GM18873 (cell line): Measurements from ENCODE around the gene TNK2.
A peak's percentile ranks its signal among the peaks of the same experiment; 100 is the strongest.
"Not testable (repeated sequence)": the region's sequence is repeated elsewhere in the genome, so short reads cannot be mapped to it uniquely, and the experiment has no call there.

Experiments used
- ATAC-seq: cut with Tn5 transposase; IDR thresholded peaks from one replicate; pipeline ENCODE4 v1.9.1; 2021; ENCODE audit warnings: mild to moderate bottlenecking, moderate library complexity, moderate number of reproducible peaks; ENCODE audit not compliant: unreplicated experiment, low FRiP score

Gene TNK2

GRCh38 chr3:195918176-195918575 is 9.8 kb upstream of the TNK2 start:
- no peak for ATAC-seq

GRCh38 chr3:195916991-195917390 is 8.6 kb upstream of the TNK2 start:
- ATAC-seq, result no peak

DNA sequence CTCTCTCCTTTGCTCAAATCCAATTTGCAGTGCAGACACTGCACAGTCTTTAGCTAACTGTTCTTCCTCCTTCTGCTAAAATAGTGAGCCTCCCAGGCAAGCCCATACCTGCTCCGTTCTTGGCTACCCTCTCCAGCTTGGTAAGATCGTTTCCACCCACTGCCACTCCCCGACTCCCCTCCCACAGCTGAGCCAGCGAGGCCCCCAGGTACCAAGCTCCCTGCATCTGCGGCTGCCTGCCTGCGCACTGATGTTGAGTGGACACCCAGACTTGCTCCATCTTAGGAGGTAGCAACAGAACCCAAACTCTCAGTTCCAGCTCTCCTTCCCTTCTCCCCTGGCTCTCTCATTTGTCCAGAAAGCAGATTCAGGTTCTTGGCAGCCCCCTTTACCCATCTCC is 7.9 kb upstream of the TNK2 start:
- ATAC-seq, result no peak

DNA sequence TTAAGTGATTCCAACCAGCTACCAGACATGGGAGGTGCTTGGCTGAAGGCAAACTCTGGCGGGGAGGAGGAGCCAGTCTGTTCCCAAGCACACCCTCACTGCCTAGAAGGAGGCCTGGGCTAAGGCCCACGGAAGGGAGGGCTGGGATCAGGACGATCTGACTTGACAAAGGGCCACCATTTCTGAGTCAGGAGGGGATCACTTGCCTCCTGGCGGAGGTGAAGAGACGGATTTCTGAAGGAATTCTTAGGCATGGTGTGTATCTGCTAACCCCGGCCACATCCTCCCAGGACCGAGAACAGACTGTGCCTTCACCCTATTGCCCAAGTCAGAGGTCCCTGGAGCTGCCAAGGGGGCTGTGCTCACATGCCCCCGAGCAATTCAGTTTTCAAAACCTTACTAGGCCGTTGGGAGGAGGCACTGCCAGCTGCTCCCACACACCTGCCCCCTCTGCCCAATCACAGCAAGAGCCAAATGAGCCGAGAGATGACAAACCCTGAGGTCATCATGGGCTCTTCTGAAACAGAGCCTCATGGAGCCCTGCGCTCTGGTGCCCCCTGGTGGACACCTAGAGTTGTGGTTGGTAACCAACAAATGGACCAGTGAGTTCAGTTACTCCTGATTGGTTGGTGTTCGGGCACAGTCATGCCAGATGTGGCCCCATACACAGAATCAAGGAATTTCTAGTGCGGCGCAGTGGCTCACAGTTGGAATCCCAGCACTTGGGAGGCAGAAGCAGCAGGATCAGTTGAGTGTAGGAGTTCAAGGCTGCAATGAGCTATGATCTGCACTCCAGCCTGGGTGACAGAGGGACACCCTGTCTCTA is 6.5 kb upstream of the TNK2 start:
- peak; percentile 85 for ATAC-seq

- ATAC-seq, result not testable (repeated sequence)
Observed at GRCh38 chr3:195914146-195914545, 5.8 kb upstream of the TNK2 start.

- ATAC-seq, result no peak
Observed at GRCh38 chr3:195913382-195913781, 5.0 kb upstream of the TNK2 start.

GRCh38 chr3:195911946-195912270 is 3.6 kb upstream of the TNK2 start:
- no peak for ATAC-seq

- no peak for ATAC-seq
Observed at GRCh38 chr3:195911041-195911945, 2.9 kb upstream of the TNK2 start.

GRCh38 chr3:195910499-195910845 is 2.1 kb upstream of the TNK2 start:
- no peak for ATAC-seq

- no peak for ATAC-seq
Observed at GRCh38 chr3:195909644-195910498, 1.5 kb upstream of the TNK2 start.

DNA sequence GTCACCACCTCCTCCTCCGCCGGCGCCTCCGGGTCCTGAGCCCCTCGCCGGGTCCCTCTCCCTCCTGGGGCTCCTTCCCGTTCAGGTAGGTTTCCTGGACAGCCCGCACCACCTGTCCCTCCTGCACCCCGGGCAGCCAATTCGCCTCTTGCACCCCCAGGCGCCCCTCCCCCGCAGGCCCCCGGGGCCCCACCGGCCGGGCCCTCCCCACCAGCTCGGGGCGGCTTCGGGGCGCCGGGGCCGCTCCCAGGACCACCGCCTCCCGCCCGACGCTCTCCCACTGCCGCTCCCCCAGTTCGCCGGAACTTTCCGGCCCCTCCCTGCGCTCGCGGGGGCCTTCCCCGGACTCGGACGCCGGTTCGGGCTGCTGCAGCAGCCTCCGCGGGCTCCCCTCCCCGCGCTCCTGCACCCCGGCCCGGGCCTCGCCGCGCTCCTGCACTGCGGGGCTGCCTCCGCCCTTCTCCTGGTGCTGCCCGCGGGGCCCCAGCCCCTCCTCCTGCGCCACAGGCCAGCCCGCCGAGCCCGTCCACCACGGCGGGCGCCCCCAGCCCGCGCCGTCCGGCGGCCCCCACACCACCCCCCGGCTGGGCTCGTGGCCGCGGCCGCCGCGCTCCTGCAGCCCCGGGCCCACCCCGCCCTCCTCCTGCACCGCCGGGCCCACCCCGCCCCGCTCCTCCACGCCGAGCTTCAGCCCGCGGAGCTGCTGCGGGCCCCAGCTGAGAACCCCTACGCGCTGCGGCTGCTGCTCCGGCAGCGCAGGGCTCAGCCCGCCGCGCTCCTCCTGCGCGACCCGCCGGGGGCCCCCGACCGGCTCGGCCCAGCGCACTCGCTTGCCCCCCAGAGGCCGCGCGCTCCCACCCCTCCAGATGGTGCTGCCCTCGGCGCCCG is 587 bp upstream of the TNK2 start:
- ATAC-seq, result no peak

- ATAC-seq, result peak; percentile 21
Observed at GRCh38 chr3:195907684-195907933, 742 bp downstream of the TNK2 start.

GRCh38 chr3:195906865-195907683 is 1.3 kb downstream of the TNK2 start:
- peak; percentile 24 for ATAC-seq

- no peak for ATAC-seq
Observed at GRCh38 chr3:195905970-195906864, 2.1 kb downstream of the TNK2 start.

- no peak for ATAC-seq
Observed at GRCh38 chr3:195904368-195904767, 4.0 kb downstream of the TNK2 start.

DNA sequence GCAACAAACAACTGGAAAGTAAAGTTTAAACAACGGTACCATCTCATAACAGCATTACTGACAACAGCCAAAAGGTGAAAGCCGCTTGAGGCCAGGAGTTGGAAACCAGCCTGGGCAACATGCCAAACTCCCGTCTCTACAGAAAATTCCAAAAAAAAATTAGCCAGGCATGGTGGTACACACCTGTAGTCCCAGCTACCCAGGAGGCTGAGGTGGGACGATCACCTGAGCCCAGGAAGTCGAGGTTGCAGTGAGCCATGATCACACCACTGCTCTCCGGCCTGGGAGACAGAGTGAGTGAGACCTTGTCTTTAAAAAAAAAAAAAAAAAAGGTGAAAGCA is 4.4 kb downstream of the TNK2 start:
- no peak for ATAC-seq

GRCh38 chr3:195902634-195903033 is 5.7 kb downstream of the TNK2 start:
- ATAC-seq, result not testable (repeated sequence)

DNA sequence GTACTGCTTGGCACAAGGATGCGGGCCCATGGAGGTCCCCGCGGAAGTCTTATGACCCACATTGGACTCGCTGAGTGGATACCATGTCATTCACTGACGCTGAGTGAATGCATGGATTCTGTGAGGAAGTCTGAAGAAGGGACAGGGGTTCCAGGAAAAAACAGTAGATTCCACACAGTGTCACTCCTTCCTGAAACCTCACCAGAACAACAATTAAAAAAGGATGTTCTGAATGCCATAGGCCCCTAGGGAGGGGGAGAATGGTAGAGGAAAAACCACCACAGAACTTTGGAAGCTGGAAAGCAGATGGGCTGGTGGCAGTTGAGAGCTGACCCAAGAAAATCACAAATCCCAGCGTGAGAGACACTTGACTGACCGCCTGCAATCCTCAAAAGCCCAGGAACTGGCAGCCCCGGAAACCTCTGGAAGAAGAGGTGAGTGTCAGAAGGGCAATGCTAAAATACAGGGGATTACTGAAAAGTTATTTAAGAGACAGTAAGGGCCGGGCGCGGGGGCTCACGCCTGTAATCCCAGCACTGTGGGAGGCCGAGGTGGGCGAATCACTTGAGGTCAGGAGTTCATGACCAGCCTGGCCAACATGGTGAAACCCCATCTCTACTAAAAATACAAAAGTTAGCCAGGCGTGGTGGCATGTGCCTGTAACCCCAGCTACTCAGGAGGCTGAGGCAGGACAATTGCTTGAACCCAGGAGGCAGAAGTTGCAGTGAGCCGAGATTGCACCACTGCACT is 6.3 kb downstream of the TNK2 start:
- ATAC-seq, result not testable (repeated sequence)
